ENCODE data around the gene SLC34A2.
A peak's percentile ranks its signal among the peaks of the same experiment; 100 is the strongest.

The SLC34A2 gene

DNA sequence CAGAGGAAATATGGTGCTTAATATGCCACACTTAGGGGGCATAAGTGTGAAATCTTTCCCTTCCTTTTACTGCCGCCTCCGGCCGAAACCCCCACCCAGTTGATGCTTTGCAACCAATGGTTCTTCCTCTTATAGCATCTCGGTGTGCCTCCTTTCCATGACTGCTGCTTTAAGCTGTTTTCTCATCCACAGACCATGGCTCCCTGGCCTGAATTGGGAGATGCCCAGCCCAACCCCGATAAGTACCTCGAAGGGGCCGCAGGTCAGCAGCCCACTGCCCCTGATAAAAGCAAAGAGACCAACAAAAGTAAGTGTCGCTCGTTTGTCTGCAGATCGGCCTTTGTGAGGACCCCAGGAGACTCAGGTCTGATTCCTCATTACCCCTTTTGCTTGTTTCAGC is 6.7 kb downstream of the SLC34A2 start:
- DNase-seq: no peak

DNA sequence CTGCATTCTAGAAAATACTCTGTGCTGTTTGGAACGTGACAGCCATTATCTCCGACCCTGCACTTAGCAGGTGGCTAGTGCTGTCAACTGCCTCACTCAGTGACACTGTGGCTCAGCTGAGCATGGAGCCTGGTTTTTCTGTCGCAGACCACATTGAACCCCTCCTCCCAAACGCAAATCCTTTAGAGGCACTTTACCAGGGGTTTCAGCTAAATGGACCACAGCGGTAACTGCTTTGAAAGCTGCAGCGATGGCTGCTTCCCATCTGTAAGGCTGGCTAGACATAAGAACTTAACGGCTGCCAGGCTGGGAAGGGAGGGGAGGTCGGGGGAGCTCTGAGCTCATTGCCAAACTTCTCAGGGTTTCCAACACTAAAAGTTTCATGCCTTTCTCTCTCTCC is 8.1 kb downstream of the SLC34A2 start:
- DNase-seq: no peak

DNA sequence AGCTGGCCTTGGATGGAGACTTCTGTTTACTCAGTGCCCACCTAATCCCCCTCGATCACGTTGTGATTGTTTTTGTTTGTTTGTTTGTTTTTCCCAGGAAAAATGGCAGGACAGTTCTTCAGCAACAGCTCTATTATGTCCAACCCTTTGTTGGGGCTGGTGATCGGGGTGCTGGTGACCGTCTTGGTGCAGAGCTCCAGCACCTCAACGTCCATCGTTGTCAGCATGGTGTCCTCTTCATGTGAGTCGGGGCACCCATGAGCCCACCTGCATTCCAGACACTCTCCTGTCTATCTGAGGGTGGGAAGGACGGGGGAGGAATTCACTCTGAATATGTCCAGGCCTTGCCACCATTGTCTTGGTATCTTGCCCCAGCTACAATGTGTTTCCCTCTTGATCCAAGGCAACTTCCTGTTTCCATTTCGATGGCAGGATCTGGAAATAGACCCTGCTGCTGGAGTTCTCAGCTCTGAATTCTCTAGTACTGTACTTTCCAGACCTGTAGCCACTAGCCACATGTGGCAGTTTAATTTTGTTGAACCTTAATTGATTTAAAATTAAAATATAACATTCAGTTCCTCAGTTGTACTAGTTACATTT is 10.5 kb downstream of the SLC34A2 start:
- DNase-seq: no peak

DNA sequence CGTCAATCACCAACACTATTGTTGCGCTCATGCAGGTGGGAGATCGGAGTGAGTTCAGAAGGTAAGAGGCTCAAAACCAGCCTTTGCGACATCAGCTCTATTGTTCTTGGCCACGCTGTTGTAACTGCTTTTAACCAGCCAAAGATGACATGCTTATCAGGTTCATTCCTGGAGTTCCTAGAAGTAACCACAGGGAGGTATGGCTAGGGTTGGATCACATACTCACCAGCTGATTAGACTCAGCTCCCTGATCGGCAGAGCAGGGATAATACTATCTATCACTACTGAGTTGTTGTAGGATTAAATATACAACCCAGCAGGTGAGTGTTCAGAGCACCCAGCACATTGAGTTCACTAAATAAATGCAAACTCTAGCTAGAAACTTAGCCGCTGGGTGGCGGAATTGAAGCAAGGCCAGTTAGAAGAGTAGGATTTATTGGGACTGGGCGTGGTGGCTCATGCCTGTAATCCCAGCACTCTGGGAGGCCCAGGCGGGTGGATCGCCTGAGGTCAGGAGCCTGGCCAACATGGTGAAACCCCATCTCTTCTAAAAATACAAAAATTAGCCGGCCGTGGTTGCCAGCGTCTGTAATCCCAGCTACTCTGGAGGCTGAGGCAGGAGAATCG is 12.4 kb downstream of the SLC34A2 start:
- DNase-seq: no peak

GRCh38 chr4:25670991-25671390 is 15.3 kb downstream of the SLC34A2 start:
- no peak for DNase-seq

DNA sequence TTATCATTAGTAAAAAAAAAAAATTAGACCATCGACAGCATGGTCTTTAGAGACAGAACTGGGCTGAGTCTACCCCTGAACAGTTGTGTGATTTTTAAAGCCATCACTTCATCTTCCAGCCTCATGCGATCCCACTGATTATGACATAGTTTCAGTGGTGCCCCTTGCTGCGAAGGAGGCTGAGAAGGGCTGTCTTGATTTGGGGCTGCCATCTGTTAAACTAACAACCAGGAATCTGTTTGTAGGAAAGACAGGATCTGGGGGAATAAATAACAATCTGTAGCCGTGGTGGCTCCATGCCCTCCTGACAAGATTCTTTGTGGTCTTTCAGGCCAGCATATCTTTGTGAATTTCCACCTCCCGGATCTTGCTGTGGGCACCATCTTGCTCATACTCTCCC is 17.1 kb downstream of the SLC34A2 start:
- no peak for DNase-seq

- no peak for DNase-seq
Measured at GRCh38 chr4:25674386-25674785, 18.7 kb downstream of the SLC34A2 start.

GRCh38 chr4:25676221-25676620 is 20.6 kb downstream of the SLC34A2 start:
- DNase-seq: no peak

DNA sequence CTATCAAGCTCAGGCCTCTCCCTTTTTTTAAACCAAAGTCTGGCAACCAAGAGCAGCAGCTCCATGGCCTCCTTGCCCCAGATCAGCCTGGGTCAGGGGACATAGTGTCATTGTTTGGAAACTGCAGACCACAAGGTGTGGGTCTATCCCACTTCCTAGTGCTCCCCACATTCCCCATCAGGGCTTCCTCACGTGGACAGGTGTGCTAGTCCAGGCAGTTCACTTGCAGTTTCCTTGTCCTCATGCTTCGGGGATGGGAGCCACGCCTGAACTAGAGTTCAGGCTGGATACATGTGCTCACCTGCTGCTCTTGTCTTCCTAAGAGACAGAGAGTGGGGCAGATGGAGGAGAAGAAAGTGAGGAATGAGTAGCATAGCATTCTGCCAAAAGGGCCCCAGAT is 21.5 kb downstream of the SLC34A2 start:
- no peak for DNase-seq

DNA sequence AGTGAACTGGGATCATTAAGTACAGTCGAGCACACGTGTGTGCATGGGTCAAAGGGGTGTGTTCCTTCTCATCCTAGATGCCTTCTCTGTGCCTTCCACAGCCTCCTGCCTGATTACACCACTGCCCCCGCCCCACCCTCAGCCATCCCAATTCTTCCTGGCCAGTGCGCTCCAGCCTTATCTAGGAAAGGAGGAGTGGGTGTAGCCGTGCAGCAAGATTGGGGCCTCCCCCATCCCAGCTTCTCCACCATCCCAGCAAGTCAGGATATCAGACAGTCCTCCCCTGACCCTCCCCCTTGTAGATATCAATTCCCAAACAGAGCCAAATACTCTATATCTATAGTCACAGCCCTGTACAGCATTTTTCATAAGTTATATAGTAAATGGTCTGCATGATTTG is 22.3 kb downstream of the SLC34A2 start:
- DNase-seq: no peak

DNA sequence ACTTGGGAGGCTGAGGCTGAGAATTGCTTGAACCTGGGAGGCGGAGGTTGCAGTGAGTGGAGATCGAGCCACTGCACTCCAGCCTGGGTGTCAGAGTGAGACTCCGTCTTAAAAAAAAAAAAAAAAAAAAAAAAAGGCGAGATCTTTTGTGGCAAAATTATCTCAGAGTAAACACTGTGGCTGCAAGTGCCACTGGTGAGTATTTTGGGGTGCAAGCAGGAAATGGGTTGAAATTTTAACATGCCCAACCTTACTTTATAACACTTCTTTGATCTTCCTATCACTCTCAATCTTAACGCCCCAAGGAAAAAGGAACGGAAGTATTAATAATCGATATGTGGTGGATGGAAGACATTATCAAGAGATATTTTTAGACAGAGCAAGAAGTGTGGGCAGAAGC is 32.1 kb downstream of the SLC34A2 start:
- DNase-seq: no peak

- no peak for DNase-seq
Measured at GRCh38 chr4:25694466-25694865, 38.8 kb downstream of the SLC34A2 start.

DNA sequence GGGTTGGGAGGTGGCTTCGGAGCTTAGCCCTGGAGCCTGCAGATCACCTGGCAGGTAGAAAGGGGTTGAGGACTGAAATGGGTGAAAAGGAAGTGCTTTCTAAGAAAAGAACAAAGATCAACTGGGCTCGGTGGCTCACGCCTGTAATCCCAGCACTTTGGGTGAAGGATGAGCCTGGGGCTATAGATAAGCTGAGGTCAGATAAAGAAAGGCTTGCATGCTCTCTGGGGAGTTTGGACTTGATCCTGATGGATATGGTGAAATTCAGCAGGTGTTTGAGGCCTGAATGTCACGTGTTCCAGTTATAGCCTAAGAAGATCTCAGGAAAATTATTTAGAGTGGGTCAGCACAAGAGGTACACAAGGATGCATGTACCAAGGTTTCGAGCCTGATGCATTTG is 40.8 kb downstream of the SLC34A2 start:
- DNase-seq: no peak

GRCh38 chr4:25697516-25697915 is 41.9 kb downstream of the SLC34A2 start:
- DNase-seq: no peak

GRCh38 chr4:25700661-25701060 is 45.0 kb downstream of the SLC34A2 start:
- DNase-seq: no peak

GRCh38 chr4:25702848-25703247 is 47.2 kb downstream of the SLC34A2 start:
- DNase-seq: peak; percentile 45

DNA sequence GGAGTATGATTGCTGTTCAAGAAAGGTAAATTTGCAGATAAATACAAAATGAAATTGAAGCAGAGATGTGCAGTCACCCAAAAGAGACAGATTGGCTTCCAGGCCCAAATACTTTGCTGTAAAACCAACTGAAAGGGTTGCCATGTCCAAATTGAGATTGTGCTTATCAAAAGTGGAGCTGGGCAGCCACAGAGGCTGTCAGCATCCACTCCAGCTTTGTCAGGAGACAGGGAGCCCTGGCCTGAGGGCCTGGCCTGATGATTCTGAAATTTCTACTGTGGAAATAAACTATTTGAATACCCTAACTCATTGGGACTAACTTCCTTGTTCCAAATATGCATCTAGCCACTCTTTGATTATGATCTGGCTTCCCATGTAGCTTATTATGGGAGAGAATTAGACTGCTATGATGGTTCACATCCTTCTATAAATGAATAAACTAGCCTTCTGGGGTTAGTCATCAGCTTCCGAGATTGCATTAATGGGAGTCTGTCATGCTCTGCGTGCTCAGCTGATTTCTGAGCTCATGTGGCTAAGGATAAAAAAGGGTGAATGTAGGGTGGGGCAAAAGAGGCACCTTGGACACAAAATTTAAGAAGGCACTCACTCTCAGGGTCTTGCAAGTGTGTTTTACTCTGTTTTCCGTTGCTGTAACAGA is 48.2 kb downstream of the SLC34A2 start:
- DNase-seq: no peak

DNA sequence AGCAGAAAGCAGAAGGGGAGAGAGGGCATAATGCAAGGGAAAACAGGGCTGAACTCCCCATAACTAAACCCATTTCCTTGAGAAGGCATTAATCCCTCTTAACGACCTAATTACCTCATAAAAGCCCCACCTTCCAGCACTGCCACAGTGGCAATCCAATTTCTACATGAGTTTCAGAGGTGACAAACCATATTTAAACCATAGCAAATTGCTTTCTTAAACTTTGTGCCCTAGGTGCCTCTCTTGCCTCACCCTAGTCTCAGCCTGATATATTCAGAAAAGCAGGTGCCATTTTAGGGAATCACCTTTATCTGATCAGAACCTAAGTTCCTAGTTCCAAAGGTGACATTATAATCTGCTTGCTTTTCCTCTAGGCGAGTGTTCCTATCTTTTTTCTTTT is 48.9 kb downstream of the SLC34A2 start:
- no peak for DNase-seq

DNA sequence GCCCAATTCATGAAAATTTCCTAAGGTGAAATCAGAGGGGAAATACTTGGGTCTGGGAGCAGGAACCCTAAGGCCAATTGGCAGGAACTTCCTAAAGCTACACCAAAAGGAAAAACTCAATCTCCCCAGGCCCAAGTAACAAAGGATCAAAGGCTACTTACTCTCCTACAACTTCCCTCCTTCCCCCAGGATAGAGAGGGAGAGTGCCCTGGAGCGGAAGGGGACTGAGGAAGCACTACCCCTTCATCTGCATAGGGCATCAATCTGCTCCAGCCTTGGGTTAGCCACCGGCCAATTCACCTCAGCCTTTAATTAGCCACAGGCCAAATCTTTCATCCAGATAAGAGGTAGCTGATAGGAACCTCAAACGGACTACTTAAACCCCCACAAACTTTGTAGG is 55.0 kb downstream of the SLC34A2 start:
- DNase-seq: no peak

GRCh38 chr4:25712611-25713010 is 57.0 kb downstream of the SLC34A2 start:
- no peak for DNase-seq

- no peak for DNase-seq
Measured at GRCh38 chr4:25713812-25714211, 58.2 kb downstream of the SLC34A2 start.

- DNase-seq: no peak
Measured at GRCh38 chr4:25722964-25723363, 67.3 kb downstream of the SLC34A2 start.

DNA sequence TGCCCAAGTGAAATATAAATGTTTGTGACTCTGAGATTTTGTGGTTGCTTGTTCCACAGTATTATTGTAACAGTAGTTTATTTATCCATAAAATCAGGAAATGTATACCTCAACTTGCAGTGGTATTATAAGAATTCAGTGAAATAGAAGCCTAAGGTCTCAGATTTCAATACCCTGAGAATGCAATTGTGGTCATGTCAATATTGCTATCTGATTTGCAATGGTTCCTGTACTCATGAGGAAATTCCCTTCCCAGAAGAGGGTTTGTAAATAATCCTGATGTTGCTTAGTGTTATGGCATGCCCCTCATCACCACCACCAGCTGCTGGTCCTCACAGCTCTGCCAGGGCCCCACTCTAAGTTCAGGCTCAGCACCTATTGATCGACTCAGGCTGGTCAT is 67.8 kb downstream of the SLC34A2 start:
- no peak for DNase-seq

- DNase-seq: no peak
Measured at GRCh38 chr4:25725870-25726269, 70.2 kb downstream of the SLC34A2 start.
